GM18951 (cell line): Measurements from ENCODE around the gene KRTAP4-6.
"Not testable (repeated sequence)": the region's sequence is repeated elsewhere in the genome, so short reads cannot be mapped to it uniquely, and the experiment has no call there.

Experiments used
- POLR2A ChIP-seq: IDR thresholded peaks from 4 replicates; pipeline ENCODE4 v1.6.1; 2011; ENCODE audit warnings: mild to moderate bottlenecking; ENCODE audit not compliant: insufficient read length, insufficient read depth; ENCODE audit errors: extremely low read depth
- in situ Hi-C: fragments of 300-500 bp; cut with MboI; formaldehyde crosslinking; loops from one replicate; pipeline ENCODE4 v1.12.0; 2022; ENCODE audit warnings: low sequenced_read_pairs, mixed read lengths, inconsistent platforms; ENCODE audit not compliant: unreplicated experiment

KRTAP4-6 gene

DNA sequence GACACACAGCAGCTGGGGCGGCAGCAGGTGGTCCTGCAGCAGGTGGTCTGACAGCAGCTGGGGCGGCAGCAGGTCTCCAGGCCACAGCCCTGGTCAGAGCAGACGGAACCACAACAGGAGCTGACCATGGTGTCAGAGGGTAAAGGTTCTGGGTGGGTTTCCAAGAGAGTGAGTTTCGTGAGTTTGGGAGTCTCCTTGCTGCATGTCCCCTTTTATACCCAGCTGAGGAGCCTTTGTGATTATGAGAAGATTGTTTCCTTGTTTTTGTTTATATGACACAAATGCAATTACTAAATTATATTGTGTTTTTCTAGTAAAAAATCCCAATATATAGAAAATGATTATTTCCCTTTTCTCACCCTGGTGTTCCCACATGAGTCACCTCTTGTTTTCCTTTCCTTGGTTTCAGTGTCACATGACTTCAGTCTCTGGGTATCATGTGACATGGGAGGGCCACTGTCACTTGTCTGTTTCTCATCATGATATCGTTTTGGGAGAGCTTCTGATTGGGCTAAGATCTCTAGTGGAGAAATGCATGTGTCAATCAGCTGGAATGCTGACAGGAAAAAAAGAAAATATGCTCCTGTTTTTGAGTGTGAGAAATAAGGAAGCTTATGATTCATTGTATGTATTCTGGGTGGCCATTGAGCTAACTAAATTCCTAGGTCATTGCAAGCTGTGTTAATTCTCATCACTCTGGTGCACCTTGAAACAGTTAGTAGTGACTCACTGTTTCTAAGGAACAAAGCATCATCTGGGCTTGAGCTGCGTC, at the start of gene KRTAP4-6:
Gene KRTAP4-6 (minus strand): TSS at position 185 of the 772 bp plus-strand sequence. CDS start 57 bp downstream, at position 128.
- in situ Hi-C loops, result no loop called here

GRCh38 chr17:41189837-41190318, 49.5 kb upstream of the KRTAP4-6 start, which contains the start of gene KRTAP9-1:
Gene KRTAP9-1 (plus strand): TSS chr17:41189887. CDS start chr17:41189887, 0 bp downstream.
- in situ Hi-C loops, result not testable (repeated sequence)

More for the DNA sequence above, at the start of gene KRTAP4-6:
- TF ChIP-seq POLR2A, result no peak

DNA sequence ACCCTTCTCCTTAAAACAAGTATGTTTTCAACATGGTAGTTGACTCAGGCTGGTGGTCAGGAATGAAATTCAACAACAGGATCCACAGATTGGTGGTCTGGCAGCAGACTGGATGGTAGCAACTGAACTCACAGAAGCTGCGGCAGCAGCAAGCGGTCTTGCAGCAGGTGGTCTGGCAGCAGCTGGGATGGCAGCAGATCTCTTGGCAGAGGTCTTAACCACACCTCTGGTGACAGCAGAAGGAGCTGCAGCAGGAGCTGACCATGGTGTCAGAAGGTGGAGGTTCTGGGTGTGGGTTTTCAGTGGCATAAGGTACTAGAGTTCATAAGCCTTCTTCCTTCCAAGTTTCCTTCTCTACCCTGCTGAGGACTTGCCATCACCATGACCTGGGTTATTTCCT, 46.5 kb upstream of the KRTAP4-6 start:
- in situ Hi-C loops, result no loop called here
- no peak for TF ChIP-seq POLR2A

DNA sequence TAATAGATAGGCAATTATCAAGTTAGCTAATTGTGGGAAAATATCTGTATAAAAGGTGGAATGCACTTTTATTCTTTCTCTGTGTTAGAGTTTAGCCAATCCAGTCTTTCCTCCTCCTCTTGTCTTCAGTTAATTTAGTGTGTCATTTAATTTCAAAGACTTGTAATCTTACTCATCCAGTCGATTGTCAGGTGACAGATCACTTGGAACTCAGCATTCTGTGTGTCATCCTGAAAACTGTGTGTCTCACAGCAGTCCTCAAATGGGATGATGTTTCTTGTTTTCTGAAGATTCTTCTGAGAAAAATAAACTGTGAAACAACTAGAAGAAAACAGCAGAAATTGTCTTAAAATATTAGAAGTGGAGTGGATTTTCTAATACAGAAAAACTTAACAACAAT, 44.7 kb upstream of the KRTAP4-6 start:
- no peak for TF ChIP-seq POLR2A
- in situ Hi-C loops, result no loop called here

DNA sequence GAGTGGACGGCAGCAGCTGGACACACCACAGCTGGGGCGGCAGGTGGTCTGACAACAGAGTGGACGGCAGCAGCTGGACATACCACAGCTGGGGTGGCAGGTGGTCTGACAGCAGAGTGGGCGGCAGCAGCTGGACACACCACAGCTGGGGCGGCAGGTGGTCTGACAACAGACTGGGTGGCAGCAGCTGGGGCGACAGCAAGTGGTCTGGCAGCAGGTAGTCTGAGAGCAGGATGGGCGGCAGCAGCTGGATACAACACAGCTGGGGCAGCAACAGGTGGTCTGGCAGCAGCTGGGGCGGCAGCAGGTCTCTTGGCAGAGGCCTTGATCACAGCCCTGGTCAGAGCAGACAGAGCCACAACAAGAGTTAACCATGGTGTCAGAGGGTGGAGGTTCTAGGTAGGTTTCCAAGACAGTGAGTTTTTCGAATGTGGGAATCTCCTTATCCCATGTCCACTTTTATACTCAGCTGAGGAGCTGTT, 44.2 kb upstream of the KRTAP4-6 start, which contains the start of gene KRTAP4-1:
Gene KRTAP4-1 (minus strand): TSS at position 432 of the 482 bp plus-strand sequence. CDS start 57 bp downstream, at position 375.
- in situ Hi-C loops, result no loop called here
- TF ChIP-seq POLR2A, result no peak

GRCh38 chr17:41178843-41179616, 38.7 kb upstream of the KRTAP4-6 start:
- no peak for TF ChIP-seq POLR2A
- in situ Hi-C loops, result no loop called here

GRCh38 chr17:41178341-41178740, 38.0 kb upstream of the KRTAP4-6 start:
- no peak for TF ChIP-seq POLR2A
- in situ Hi-C loops, result no loop called here

DNA sequence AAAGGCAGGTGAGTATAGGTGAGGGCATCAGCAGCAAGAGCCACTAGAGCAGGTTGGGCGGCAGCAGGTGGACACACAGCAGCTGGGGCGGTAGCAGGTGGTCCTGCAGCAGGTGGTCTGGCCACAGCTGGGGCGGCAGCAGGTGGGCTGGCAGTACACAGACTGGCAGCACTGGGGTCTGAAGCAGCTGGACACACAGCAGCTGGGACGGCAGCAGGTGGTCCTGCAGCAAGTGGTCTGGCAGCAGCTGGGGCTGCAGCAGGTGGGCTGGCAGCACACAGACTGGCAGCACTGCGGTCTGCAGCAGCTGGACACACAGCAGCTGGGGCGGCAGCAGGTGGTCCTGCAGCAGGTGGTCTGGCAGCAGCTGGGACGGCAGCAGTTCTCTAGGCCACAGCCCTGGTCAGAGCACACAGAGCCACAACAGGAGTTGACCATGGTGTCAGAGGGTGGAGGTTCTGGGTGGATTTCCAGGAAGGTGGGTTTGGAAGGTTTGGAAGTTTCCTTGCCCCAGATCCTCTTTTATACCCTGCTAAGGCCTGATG, 37.5 kb upstream of the KRTAP4-6 start, which contains the start of gene KRTAP4-2:
Gene KRTAP4-2 (minus strand): TSS at position 495 of the 545 bp plus-strand sequence. CDS start 57 bp downstream, at position 438.
- in situ Hi-C loops, result no loop called here
- no peak for TF ChIP-seq POLR2A

- no peak for TF ChIP-seq POLR2A
- in situ Hi-C loops, result no loop called here
Observed at GRCh38 chr17:41176744-41177387, 36.5 kb upstream of the KRTAP4-6 start.

GRCh38 chr17:41171886-41172285, 31.5 kb upstream of the KRTAP4-6 start:
- TF ChIP-seq POLR2A, result no peak
- in situ Hi-C loops, result no loop called here

GRCh38 chr17:41168121-41168520, 27.8 kb upstream of the KRTAP4-6 start, which contains the start of gene KRTAP4-3:
Gene KRTAP4-3 (minus strand): TSS chr17:41168221. CDS start chr17:41168172, 49 bp downstream.
- in situ Hi-C loops, result no loop called here
- TF ChIP-seq POLR2A, result no peak

DNA sequence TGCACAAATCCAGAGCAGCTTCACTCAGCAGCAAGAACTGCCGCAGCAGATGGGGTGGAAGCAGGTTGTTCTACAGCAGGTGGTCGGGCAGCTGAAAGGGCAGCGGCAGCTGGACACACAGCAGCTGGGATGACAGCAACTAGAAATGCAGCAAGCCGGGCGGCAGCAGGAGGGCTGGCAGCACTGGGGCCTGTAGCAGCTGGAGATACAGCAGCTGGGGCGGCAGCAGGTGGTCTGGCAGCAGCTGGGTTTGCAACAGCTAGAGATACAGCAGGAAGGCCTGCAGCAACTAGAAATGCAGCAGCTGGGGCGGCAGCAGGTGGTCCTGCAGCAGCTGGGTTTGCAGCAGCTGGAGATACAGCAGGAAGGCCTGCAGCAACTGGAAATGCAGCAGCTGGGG, 27.2 kb upstream of the KRTAP4-6 start:
- in situ Hi-C loops, result no loop called here
- TF ChIP-seq POLR2A, result no peak
